Measurements from ENCODE around the gene LONRF2. TPM values are rescaled to one million over a fixed set of nuclear protein-coding genes. Genes with fewer than 3 reads are reported as not detected.

The LONRF2 gene
- total RNA-seq, 4 donors from 2014 or later, result 7.0 to 32.0 (median 17.1) TPM

DNA sequence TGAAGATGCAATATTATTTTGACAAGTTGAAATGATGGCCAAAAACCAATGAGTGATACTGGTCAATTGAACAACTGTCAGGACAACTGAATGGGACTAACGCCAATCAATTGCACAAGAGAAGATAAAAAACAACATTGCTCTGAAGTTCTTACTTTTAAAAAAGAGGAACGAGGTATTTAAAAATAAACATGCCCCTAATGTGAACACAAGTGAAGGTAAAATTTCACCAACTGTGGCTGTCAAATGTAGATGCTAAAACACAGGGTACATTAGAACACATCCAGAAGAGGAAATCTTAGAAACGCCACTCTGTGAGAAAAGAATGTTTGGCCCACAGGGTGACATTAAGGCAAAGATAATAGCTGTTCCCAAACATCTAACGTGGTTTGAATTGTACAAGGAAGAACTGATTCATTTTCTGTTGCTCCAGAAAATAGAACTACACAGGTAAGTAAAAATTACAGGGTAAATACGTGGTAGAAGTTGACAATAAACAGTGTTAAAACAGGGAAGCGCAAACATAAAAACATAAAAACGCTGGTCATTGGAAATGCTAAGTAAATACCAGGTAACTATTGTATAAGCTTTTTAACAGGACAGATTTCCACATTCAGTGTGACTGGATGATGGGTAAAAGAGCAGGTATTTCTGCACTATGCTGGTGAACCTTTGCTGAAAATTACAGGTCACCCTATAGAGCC lies 20.3 kb downstream of the LONRF2 start:
- H3K27me3 ChIP-seq, result no peaks in the 10 kb centered on the region
- WGBS, 2 donors, result 81 to 86% methylated on average over 7 of the region's 7 CpGs
- no peak overlapping the region for H3K27ac ChIP-seq
- no peaks in the 10 kb centered on the region for H3K9me3 ChIP-seq
- TF ChIP-seq, protein P1, sequence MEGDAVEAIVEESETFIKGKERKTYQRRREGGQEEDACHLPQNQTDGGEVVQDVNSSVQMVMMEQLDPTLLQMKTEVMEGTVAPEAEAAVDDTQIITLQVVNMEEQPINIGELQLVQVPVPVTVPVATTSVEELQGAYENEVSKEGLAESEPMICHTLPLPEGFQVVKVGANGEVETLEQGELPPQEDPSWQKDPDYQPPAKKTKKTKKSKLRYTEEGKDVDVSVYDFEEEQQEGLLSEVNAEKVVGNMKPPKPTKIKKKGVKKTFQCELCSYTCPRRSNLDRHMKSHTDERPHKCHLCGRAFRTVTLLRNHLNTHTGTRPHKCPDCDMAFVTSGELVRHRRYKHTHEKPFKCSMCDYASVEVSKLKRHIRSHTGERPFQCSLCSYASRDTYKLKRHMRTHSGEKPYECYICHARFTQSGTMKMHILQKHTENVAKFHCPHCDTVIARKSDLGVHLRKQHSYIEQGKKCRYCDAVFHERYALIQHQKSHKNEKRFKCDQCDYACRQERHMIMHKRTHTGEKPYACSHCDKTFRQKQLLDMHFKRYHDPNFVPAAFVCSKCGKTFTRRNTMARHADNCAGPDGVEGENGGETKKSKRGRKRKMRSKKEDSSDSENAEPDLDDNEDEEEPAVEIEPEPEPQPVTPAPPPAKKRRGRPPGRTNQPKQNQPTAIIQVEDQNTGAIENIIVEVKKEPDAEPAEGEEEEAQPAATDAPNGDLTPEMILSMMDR (IDR thresholded peaks at IDR 0.05), result no peak
- TF ChIP-seq POLR2A (IDR thresholded peaks at IDR 0.05), result no peak
- DNase-seq, result no peak
- peaks cover 8 to 16% of the 10 kb centered on the region in 2 donors for H3K36me3 ChIP-seq
- no peaks in the 10 kb centered on the region for H3K4me1 ChIP-seq
- intact Hi-C loops (cut with DNase I), result no loop called here
- H3K4me3 ChIP-seq (replicated peaks in 1 of 3), result no peak overlapping the region

DNA sequence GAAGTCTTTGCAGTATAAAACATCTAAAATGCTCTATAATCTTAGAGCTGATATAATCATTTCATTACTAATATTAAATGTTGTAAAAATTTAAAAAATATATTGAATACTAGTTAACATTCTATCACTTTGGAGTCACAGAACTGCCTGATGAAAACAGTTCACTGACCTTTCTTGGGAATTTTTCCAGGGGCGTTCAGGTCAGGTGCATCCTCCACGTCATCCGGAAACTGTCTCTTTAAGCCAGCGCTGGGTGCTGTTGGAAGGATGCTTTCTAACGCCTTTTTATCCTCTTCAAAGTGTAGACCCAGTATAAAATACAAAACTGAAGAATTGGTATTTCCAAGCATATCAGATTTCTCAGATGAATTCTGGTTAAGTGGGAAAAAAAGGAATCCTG lies 22.8 kb downstream of the LONRF2 start:
- H3K9me3 ChIP-seq, result no peaks in the 10 kb centered on the region
- no peak overlapping the region for H3K27ac ChIP-seq
- intact Hi-C loops (cut with DNase I), result no loop called here
- no peak for DNase-seq
- H3K27me3 ChIP-seq, result no peaks in the 10 kb centered on the region
- peaks cover 8 to 16% of the 10 kb centered on the region in 2 donors for H3K36me3 ChIP-seq
- 86 to 89% methylated on average over 5 of the region's 5 CpGs for WGBS, 2 donors
- no peaks in the 10 kb centered on the region for H3K4me1 ChIP-seq
- H3K4me3 ChIP-seq (replicated peaks in 1 of 3), result no peak overlapping the region
- TF ChIP-seq POLR2A (IDR thresholded peaks at IDR 0.05), result no peak
- TF ChIP-seq, protein P1 (IDR thresholded peaks at IDR 0.05), result no peak

GRCh38 chr2:100297511-100297910 lies 24.8 kb downstream of the LONRF2 start:
- TF ChIP-seq, protein P1 (IDR thresholded peaks at IDR 0.05), result no peak
- TF ChIP-seq POLR2A (IDR thresholded peaks at IDR 0.05), result no peak
- Histone ChIP-seq H3K27me3 (no peaks in the 10 kb centered on the region), H3K36me3 (peaks cover 8 to 16% of the 10 kb centered on the region in 2 donors), H3K9me3 (no peaks in the 10 kb centered on the region), H3K4me3 (replicated peaks in 1 of 3) (no peak overlapping the region), H3K4me1 (peaks cover 3 to 9% of the 10 kb centered on the region in 2 donors), H3K27ac (no peak overlapping the region)
- intact Hi-C loops (cut with DNase I), result no loop called here
- 93 to 94% methylated on average over 3 of the region's 3 CpGs for WGBS, 2 donors
- no peak for DNase-seq

DNA sequence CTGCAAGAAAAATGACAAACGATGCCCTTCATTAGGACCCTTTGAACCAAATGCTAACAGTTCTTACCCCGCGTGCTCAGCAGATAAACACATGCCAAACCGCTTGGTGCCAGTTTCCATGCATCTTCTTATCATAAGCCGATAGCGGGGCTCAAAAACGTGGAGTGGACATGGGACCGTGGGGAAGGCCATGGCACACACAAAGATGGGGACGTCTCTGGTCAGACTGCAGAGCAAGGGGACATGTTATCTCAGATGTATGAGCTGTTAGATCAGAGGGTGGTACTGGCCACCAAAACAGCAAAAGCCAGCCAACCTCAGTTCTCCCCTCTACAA lies 28.2 kb downstream of the LONRF2 start:
- no peaks in the 10 kb centered on the region for H3K9me3 ChIP-seq
- WGBS, 2 donors, result 90 to 91% methylated on average over 9 of the region's 9 CpGs
- H3K4me3 ChIP-seq (replicated peaks in 1 of 3), result no peak overlapping the region
- no peak for DNase-seq
- TF ChIP-seq, protein P1 (IDR thresholded peaks at IDR 0.05), result no peak
- no peak for TF ChIP-seq POLR2A (IDR thresholded peaks at IDR 0.05)
- peaks cover 16 to 28% of the 10 kb centered on the region in 2 donors for H3K4me1 ChIP-seq
- no peak overlapping the region for H3K27ac ChIP-seq
- intact Hi-C loops (cut with DNase I), result no loop called here
- H3K27me3 ChIP-seq, result no peaks in the 10 kb centered on the region
- peaks cover 6 to 10% of the 10 kb centered on the region in 2 donors for H3K36me3 ChIP-seq

DNA sequence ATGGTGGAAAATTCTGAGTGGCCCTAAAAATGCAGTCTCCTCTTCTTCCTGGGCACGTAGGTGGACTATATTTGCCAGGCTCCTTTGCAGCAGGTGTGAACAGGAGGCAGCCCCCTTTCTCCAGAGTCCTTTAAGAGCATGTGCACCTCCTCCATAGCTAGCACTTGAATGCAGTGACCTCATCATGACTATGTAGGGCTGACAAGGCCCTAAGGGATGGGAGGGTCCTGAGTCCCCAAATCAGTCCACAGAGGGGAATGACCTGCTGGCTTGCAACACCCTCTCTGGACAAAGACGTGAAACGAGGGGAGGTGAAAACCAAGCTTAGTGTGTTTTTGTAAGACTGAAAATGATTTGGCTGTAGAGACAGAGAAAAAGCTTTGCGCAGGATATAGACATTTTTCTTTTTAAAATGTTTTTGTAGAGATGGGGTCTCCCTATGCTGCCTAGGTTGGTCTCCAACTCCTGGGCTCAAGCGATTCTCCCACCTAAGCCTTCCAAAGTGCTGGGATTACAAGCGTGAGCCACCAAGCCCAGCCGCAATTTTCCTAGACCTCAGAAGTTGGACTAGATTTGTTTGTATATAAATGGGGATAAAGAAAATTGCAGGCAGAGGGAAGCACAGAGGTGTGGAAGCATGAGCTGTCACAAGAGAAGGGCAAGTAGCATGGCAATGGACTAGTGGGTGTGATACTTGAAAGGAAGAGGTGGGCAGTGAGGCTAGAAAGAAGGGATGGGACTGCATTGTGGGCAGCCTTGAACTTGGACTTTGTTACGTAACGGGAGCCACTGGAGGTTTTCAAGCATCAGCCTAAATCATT lies 28.8 kb downstream of the LONRF2 start:
- H3K36me3 ChIP-seq, result peaks cover 4 to 5% of the 10 kb centered on the region in 2 donors
- DNase-seq, result no peak
- TF ChIP-seq, protein P1 (IDR thresholded peaks at IDR 0.05), result no peak
- TF ChIP-seq POLR2A (IDR thresholded peaks at IDR 0.05), result no peak
- peak overlapping the region in 2 of 3 donors; percentile 91 to 95 for H3K27ac ChIP-seq
- peaks cover 16 to 28% of the 10 kb centered on the region in 2 donors for H3K4me1 ChIP-seq
- no peak overlapping the region for H3K4me3 ChIP-seq (replicated peaks in 1 of 3)
- intact Hi-C loops (cut with DNase I), result no loop called here
- WGBS, 2 donors, result 84 to 93% methylated on average over 9 of the region's 9 CpGs
- H3K9me3 ChIP-seq, result no peaks in the 10 kb centered on the region
- H3K27me3 ChIP-seq, result no peaks in the 10 kb centered on the region

Data from thyroid gland (tissue), 4 donors.